ENCODE results near the gene SETD5. TPM values are rescaled to one million over a fixed set of nuclear protein-coding genes. Genes with fewer than 3 reads are reported as not detected.
A peak's percentile ranks its signal among the peaks of the same experiment; 100 is the strongest.

Gene SETD5
- total and polyA plus RNA-seq, 12 donors = 35.3 to 135 (median 84.6) TPM

DNA sequence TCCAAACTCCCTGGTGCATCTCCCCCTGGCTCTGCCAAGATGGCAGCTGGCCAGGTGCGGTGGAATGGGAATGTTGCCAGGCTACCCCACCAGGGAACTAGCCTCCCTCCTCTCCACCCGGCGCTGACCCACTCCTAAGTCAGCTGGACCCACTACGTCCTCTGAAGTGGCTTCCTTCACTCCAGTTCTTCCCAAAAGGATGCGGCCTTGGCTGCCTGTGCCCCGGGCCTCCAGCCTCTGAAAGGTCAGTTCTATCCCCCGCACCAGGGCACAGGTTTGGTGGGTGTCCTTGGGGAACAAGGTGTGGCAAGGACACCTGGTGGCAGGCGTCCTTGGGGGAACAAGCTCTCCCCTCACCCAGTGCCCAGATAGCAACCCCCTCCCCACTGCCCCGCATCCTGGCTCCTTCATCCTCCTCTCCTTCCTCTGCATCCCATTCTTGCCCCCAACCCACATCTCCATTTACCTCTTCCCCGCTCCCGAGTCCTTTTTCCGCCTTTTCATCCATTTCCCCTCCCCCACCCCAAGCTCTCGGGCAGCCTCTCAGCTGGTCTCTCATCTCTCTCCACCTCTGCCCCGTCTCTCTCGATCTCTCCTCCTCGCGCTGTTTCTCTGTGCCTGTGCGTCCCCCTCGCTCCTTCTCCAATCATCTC lies 102.2 kb downstream of the SETD5 start:
- H3K9me3 ChIP-seq (replicated peaks in 1 of 3) = no peaks in the 10 kb centered on the region
- no peak overlapping the region for H3K4me3 ChIP-seq
- no peaks in the 10 kb centered on the region for H3K36me3 ChIP-seq (replicated peaks in 1 of 2)
- intact Hi-C loops (cut with DNase I) = loop anchor here (10.0 kb wide), 2 partner anchors 185 to 225 kb away; no protein-coding TSS in a partner anchor
- no peak overlapping the region for H3K27ac ChIP-seq
- 31 to 38% (median 36%) methylated on average over 13 to 19 of the region's 19 CpGs for WGBS, 4 donors
- no peaks in the 10 kb centered on the region for H3K27me3 ChIP-seq
- TF ChIP-seq POLR2A (IDR thresholded peaks at IDR 0.05) (no peak), CTCF (IDR thresholded peaks at IDR 0.05) (no peak)
- no peak for DNase-seq
- H3K4me1 ChIP-seq (replicated peaks in 1 of 2) = peaks cover 0 to 10% of the 10 kb centered on the region in 2 donors

DNA sequence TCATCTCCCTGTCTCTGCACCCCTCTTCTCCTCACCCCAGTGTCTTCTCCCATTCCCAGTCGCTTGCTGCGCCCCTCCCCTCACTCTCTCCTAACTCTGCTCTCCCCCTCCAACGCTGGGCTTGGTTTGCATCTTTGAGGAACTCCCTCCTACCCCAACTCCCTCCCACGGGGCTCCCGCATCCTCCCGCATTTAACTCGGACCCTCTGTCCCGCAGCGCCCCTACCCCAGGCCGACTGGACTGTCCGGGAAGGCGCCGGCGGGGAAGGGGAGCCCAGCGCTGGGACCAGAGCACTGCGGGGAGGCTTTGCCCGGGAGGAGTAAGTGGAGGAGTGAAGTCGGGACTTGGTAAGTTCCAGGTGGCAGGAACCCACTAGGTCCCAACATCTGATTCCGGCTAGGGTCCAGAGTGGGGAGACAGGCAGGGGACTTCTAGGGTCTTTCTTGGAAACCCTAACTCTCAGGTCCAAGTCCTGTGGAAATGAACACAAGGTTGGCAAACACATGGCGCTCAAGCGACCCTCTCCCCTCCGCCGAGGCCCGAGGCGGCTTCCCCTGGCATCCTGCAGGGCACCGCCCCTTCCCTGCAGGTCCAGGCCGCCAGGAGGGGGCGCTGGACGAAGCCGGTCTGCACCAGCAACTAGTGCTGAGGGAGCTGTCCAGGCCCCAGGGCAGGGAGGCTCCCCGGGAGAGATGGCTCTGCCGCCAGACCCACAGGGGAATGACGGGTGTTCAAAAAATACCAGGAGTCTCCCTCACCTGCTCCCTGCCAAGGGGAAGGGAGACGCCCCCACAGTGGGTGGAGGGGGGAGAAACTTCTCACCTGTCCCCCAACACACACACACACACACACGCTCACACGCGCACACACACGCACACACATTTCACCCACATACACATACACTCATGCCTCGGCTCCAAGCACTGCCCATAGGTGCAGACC lies 103.0 kb downstream of the SETD5 start:
- TF ChIP-seq CTCF (IDR thresholded peaks at IDR 0.05) (peak; percentile 20 to 55 (median 35)), POLR2A (IDR thresholded peaks at IDR 0.05) (no peak)
- peaks cover 0 to 10% of the 10 kb centered on the region in 2 donors for H3K4me1 ChIP-seq (replicated peaks in 1 of 2)
- H3K27me3 ChIP-seq = no peaks in the 10 kb centered on the region
- 35 to 44% (median 43%) methylated on average over 35 to 39 of the region's 39 CpGs for WGBS, 4 donors
- intact Hi-C loops (cut with DNase I) = loop anchor here (10.0 kb wide), 2 partner anchors 184 to 224 kb away; no protein-coding TSS in a partner anchor
- H3K27ac ChIP-seq = no peak overlapping the region
- H3K4me3 ChIP-seq = no peak overlapping the region
- H3K9me3 ChIP-seq (replicated peaks in 1 of 3) = no peaks in the 10 kb centered on the region
- DNase-seq = peak; percentile 39 to 70 (median 48)
- no peaks in the 10 kb centered on the region for H3K36me3 ChIP-seq (replicated peaks in 1 of 2)

- TF ChIP-seq CTCF (IDR thresholded peaks at IDR 0.05) (no peak), POLR2A (IDR thresholded peaks at IDR 0.05) (no peak)
- H3K4me1 ChIP-seq (replicated peaks in 1 of 2) = peaks cover 0 to 10% of the 10 kb centered on the region in 2 donors
- intact Hi-C loops (cut with DNase I) = loop anchor here (10.0 kb wide), 2 partner anchors 184 to 224 kb away; no protein-coding TSS in a partner anchor
- H3K27me3 ChIP-seq = no peaks in the 10 kb centered on the region
- peak; percentile 39 to 77 (median 71) for DNase-seq
- H3K9me3 ChIP-seq (replicated peaks in 1 of 3) = no peaks in the 10 kb centered on the region
- 27 to 45% (median 33%) methylated on average over 4 to 6 of the region's 6 CpGs for WGBS, 4 donors
- no peak overlapping the region for H3K4me3 ChIP-seq
- H3K36me3 ChIP-seq (replicated peaks in 1 of 2) = no peaks in the 10 kb centered on the region
- H3K27ac ChIP-seq = peak overlapping the region in 1 of 5 donors; percentile 40
These were observed 103.8 kb downstream of the SETD5 start for GRCh38 chr3:9501226-9501625.

- DNase-seq = peak; percentile 33 to 90 (median 75)
- intact Hi-C loops (cut with DNase I) = loop anchor here (10.0 kb wide), 2 partner anchors 182 to 222 kb away; no protein-coding TSS in a partner anchor
- H3K4me3 ChIP-seq = no peak overlapping the region
- no peak overlapping the region for H3K27ac ChIP-seq
- 0 to 3% (median 1%) methylated on average over 4 of the region's 4 CpGs for WGBS, 4 donors
- no peak for TF ChIP-seq POLR2A (IDR thresholded peaks at IDR 0.05)
- TF ChIP-seq CTCF (IDR thresholded peaks at IDR 0.05) = peak; percentile 67 to 87 (median 82)
- H3K27me3 ChIP-seq = no peaks in the 10 kb centered on the region
- H3K36me3 ChIP-seq (replicated peaks in 1 of 2) = no peaks in the 10 kb centered on the region
- H3K9me3 ChIP-seq (replicated peaks in 1 of 3) = no peaks in the 10 kb centered on the region
- H3K4me1 ChIP-seq (replicated peaks in 1 of 2) = peaks cover 0 to 10% of the 10 kb centered on the region in 2 donors
These were observed 105.9 kb downstream of the SETD5 start for GRCh38 chr3:9503283-9503682.
